Sigmoid colon (tissue), 4 donors: ENCODE measurements around the gene MYRIP.

Experiments
- CTCF ChIP-seq, 4 experiments: fragments of 450-650 bp in 3 of 4; fragments of 200-600 bp in 1 of 4; IDR thresholded peaks; one replicate each; pipeline ENCODE4 v1.5.1; 2016 to 2019; ENCODE audit warnings: antibody characterized with exemption in 4 of 4, mild to moderate bottlenecking in 3 of 4, moderate library complexity in 2 of 4
- EP300 ChIP-seq, 4 donors: sonication (generic); formaldehyde crosslinking; IDR thresholded peaks; one replicate each; pipeline ENCODE4 v1.6.1; 2017; ENCODE audit warnings: antibody characterized with exemption in 4 of 4

GRCh38 chr3:40190056-40190455 lies 380.6 kb downstream of the MYRIP start:
- TF ChIP-seq CTCF (IDR thresholded peaks at IDR 0.05) (no peak), EP300 (IDR thresholded peaks at IDR 0.05) (no peak)
